DMS79 (cell line): ENCODE data around the gene PDLIM3.
"Not testable (repeated sequence)": the region's sequence is repeated elsewhere in the genome, so short reads cannot be mapped to it uniquely, and the experiment has no call there.

ENCODE experiments used
- DNase-seq: peaks from one replicate; lab custom pipeline; 2025; lab: John Stamatoyannopoulos, UW

PDLIM3 gene

GRCh38 chr4:185534866-185535611 lies at the start of gene PDLIM3:
PDLIM3 (minus strand) TSS chr4:185535507; CDS start chr4:185535434, 73 bp downstream.
- DNase-seq: no peak

- no peak for DNase-seq
These were observed 48.5 kb upstream of the PDLIM3 start for GRCh38 chr4:185583813-185584212.

- no peak for DNase-seq
These were observed 47.5 kb upstream of the PDLIM3 start for GRCh38 chr4:185582651-185583400.

- no peak for DNase-seq
These were observed 45.4 kb upstream of the PDLIM3 start for GRCh38 chr4:185580699-185581098.

GRCh38 chr4:185578284-185578683 lies 43.0 kb upstream of the PDLIM3 start:
- DNase-seq: no peak

GRCh38 chr4:185576962-185577950 lies 41.9 kb upstream of the PDLIM3 start:
- no peak for DNase-seq

- DNase-seq: no peak
These were observed 41.1 kb upstream of the PDLIM3 start for GRCh38 chr4:185576314-185576961.

GRCh38 chr4:185573651-185574199 lies 38.4 kb upstream of the PDLIM3 start:
- no peak for DNase-seq

- DNase-seq: no peak
These were observed 35.4 kb upstream of the PDLIM3 start for GRCh38 chr4:185570727-185571126.

GRCh38 chr4:185567381-185568376 lies 32.4 kb upstream of the PDLIM3 start:
- no peak for DNase-seq

GRCh38 chr4:185566972-185567371 lies 31.7 kb upstream of the PDLIM3 start:
- DNase-seq: no peak

GRCh38 chr4:185566425-185566824 lies 31.1 kb upstream of the PDLIM3 start:
- DNase-seq: no peak

- no peak for DNase-seq
These were observed 30.4 kb upstream of the PDLIM3 start for GRCh38 chr4:185565696-185566095.

- DNase-seq: no peak
These were observed 29.0 kb upstream of the PDLIM3 start for GRCh38 chr4:185564349-185564748.

- DNase-seq: no peak
These were observed 27.2 kb upstream of the PDLIM3 start for GRCh38 chr4:185562531-185562930.

GRCh38 chr4:185560316-185560715 lies 25.0 kb upstream of the PDLIM3 start:
- DNase-seq: no peak

GRCh38 chr4:185559915-185560281 lies 24.6 kb upstream of the PDLIM3 start:
- no peak for DNase-seq

- not testable (repeated sequence) for DNase-seq
These were observed 24.1 kb upstream of the PDLIM3 start for GRCh38 chr4:185559251-185559914.

GRCh38 chr4:185554365-185555126 lies 19.2 kb upstream of the PDLIM3 start:
- no peak for DNase-seq
